Measurements from ENCODE around the gene PPTC7.
"Not testable (repeated sequence)": the region's sequence is repeated elsewhere in the genome, so short reads cannot be mapped to it uniquely, and the experiment has no call there.

Gene PPTC7

DNA sequence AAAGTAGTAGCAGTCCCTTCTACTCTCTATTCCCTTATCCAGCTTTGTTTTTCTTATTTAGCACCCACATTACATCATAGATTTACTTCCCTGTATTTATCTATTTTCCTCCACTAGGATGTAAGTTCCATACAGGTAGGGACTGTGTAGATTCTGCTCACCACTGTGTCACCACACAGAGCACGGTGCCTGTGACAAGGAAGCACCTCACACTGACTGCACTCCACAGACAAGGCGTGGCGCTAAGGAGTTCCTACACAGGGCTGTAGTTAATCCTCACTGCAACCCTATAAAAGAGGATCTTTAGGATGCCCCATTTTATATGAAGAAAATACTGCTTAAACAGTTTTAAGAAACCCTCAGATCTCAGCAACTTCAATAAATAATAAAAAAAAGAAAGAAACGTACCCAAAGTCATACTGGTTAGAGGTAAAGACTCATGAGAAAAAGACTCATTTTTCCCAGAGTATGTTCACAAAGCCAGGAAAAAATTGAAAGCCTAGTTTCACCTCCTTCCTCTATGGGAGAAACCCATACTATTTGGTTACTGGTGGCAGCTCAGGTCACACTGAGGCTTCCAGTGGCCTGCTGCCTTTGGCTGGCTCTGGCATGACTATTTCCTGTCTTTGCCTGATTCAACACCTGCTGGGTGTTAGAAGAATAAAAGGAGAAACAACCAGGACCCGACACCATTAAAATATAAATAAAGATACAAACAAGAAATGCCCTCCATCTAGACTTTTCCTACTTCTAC lies 44.1 kb downstream of the PPTC7 start:
- Histone ChIP-seq H3K36me3 (ENCODE audit: control insufficient read depth, insufficient read depth, low read length) (peaks cover 21% of the 10 kb centered on the region), H3K4me3 (ENCODE audit: low read depth, low read length) (no peak overlapping the region), H3K9me3 (ENCODE audit: control insufficient read depth, insufficient read depth, low read length) (no peaks in the 10 kb centered on the region), H3K4me1 (ENCODE audit: control insufficient read depth, insufficient read depth, low read length) (no peaks in the 10 kb centered on the region), H3K27me3 (ENCODE audit: control insufficient read depth, insufficient read depth, low read length) (no peaks in the 10 kb centered on the region), H3K9ac (ENCODE audit: low read depth, low read length) (no peak overlapping the region)

DNA sequence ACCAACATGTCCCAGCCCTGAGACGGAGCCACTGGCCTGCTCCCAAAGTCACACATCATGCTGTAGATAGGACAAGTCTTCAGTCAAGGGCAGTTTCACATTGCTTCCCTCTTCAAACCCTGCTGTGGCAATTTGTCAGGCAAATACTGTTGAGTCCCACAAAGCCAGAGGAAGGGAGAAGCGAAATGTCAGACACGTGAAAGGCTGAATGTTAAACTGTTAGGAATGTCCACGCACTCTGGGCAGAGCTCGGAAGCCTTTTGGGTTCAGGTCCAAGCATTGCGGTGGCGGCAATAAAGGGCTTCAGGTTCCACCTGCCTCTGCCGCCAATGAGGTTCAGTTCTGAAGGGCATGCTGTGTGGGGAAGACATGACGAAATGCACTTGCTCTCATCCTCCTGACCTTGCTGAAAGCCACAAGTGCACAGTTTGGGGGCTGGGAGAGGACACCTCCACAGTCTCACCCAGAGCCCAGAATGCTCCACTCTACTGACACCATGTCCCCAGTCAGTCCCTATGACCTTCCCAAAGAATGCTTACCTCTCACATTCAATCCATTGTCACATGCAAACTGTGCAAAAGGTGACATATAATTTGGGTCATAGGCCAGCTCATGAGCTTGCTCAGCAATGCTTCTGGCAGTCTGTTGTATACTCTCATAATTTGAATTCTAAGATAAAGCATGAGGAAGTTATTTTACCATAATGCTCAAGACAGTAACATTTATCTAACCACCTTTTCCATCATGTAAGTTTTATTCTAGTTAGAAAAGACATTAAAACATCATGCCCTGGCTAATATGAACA lies 45.3 kb downstream of the PPTC7 start:
- no peaks in the 10 kb centered on the region for H3K27me3 ChIP-seq (ENCODE audit: control insufficient read depth, insufficient read depth, low read length)
- no peak overlapping the region for H3K4me3 ChIP-seq (ENCODE audit: low read depth, low read length)
- H3K9ac ChIP-seq (ENCODE audit: low read depth, low read length): no peak overlapping the region
- H3K4me1 ChIP-seq (ENCODE audit: control insufficient read depth, insufficient read depth, low read length): no peaks in the 10 kb centered on the region
- no peaks in the 10 kb centered on the region for H3K9me3 ChIP-seq (ENCODE audit: control insufficient read depth, insufficient read depth, low read length)
- H3K36me3 ChIP-seq (ENCODE audit: control insufficient read depth, insufficient read depth, low read length): peaks cover 21% of the 10 kb centered on the region

DNA sequence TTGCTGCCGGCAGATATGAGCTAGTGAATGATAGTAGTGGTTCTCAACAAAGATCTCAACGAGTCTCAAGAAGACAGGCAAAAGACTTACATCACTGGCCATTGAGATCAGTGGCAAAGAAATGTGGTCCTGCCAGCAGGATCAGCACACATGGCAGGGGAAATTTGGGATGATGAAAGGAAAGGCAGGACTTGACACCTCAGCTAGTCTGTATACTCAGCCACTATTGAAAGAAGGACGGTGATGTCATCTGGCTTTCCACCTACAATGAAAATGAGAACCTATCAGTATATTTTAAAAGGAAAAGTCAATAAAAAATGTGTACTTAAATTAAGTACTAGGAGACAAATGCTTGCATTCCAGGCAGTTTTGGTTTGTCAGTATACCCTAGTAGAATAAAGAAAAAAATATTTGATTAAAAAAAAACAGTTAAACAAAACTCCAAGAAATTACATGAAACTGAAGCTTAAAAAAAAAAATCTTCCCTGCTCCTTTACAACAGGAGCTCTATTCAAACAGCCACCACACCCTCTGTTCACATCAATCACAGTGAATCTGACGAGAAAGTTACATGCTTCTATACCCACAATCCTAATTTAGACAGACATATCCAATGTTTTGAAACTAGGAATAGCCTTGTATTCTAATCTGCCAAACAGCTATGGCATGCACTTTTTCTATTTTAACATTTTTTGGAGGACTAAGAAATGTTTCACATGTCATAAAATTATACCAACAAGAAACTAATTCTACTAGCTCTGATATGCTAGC lies 46.1 kb downstream of the PPTC7 start:
- H3K4me1 ChIP-seq (ENCODE audit: control insufficient read depth, insufficient read depth, low read length): no peaks in the 10 kb centered on the region
- H3K36me3 ChIP-seq (ENCODE audit: control insufficient read depth, insufficient read depth, low read length): peaks cover 21% of the 10 kb centered on the region
- no peak overlapping the region for H3K9ac ChIP-seq (ENCODE audit: low read depth, low read length)
- H3K4me3 ChIP-seq (ENCODE audit: low read depth, low read length): no peak overlapping the region
- no peaks in the 10 kb centered on the region for H3K27me3 ChIP-seq (ENCODE audit: control insufficient read depth, insufficient read depth, low read length)
- no peaks in the 10 kb centered on the region for H3K9me3 ChIP-seq (ENCODE audit: control insufficient read depth, insufficient read depth, low read length)

DNA sequence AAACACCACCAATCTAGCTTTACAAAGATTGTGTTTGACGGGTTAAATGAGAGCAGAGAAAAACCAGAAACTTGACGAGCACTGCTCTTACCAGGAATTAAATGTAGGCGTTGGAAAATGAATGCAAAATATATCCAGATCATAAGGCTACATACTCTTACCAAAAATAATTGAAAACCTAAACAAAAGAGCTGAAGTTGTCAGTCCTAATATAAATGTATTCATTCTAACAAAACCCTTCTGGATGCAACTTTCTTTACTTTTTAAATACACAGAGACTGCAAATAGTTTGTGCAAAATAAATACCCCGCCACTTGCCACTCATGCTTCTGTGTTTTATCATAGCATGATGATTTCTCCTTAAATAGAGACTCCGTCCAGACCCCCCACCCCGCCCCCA lies 48.3 kb downstream of the PPTC7 start:
- no peaks in the 10 kb centered on the region for H3K27me3 ChIP-seq (ENCODE audit: control insufficient read depth, insufficient read depth, low read length)
- peaks cover 21% of the 10 kb centered on the region for H3K36me3 ChIP-seq (ENCODE audit: control insufficient read depth, insufficient read depth, low read length)
- no peak overlapping the region for H3K4me3 ChIP-seq (ENCODE audit: low read depth, low read length)
- no peaks in the 10 kb centered on the region for H3K4me1 ChIP-seq (ENCODE audit: control insufficient read depth, insufficient read depth, low read length)
- H3K9me3 ChIP-seq (ENCODE audit: control insufficient read depth, insufficient read depth, low read length): no peaks in the 10 kb centered on the region
- no peak overlapping the region for H3K9ac ChIP-seq (ENCODE audit: low read depth, low read length)

DNA sequence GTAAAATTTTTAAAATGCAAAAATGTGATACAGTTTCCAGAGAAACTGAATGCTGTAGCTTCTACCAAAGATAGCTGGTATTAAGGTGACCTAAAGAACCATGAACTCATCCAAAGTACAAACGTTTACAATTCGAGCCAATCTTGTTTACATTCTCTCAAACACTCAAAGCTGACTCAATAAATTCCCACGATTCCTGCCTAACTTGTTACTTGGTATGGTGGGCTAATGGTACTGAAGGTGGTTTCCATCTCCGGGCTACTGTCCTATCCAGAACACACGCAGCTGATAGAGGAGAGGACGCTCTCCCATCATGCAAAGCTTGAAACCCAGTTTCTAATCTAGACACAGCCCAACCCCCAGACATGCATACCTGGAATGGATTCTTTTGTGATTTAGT lies 49.5 kb downstream of the PPTC7 start:
- Histone ChIP-seq H3K4me3 (ENCODE audit: low read depth, low read length) (no peak overlapping the region), H3K4me1 (ENCODE audit: control insufficient read depth, insufficient read depth, low read length) (no peaks in the 10 kb centered on the region), H3K27me3 (ENCODE audit: control insufficient read depth, insufficient read depth, low read length) (no peaks in the 10 kb centered on the region), H3K9ac (ENCODE audit: low read depth, low read length) (no peak overlapping the region), H3K36me3 (ENCODE audit: control insufficient read depth, insufficient read depth, low read length) (peaks cover 17% of the 10 kb centered on the region), H3K9me3 (ENCODE audit: control insufficient read depth, insufficient read depth, low read length) (no peaks in the 10 kb centered on the region)

DNA sequence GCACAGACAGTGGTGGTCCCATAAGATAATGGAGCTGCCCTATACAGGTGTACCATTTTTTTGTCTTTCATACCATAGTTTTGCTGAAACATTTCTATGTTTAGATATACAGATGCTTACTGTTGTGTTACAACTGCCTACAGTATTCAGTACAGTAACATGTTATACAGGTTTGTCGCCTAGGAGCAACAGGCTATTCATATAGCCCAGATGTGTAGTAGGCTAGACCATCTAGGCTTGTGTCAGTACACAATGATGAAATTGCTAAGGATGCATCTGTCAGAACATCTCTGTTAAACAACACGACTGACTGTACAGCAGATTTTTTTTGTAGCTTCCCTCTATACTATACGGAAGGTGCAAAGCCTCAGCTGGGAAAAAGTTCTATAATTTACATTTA lies 50.5 kb downstream of the PPTC7 start:
- Histone ChIP-seq H3K9ac (ENCODE audit: low read depth, low read length) (no peak overlapping the region), H3K27me3 (ENCODE audit: control insufficient read depth, insufficient read depth, low read length) (no peaks in the 10 kb centered on the region), H3K4me3 (ENCODE audit: low read depth, low read length) (no peak overlapping the region), H3K9me3 (ENCODE audit: control insufficient read depth, insufficient read depth, low read length) (no peaks in the 10 kb centered on the region), H3K36me3 (ENCODE audit: control insufficient read depth, insufficient read depth, low read length) (peaks cover 9% of the 10 kb centered on the region), H3K4me1 (ENCODE audit: control insufficient read depth, insufficient read depth, low read length) (no peaks in the 10 kb centered on the region)

DNA sequence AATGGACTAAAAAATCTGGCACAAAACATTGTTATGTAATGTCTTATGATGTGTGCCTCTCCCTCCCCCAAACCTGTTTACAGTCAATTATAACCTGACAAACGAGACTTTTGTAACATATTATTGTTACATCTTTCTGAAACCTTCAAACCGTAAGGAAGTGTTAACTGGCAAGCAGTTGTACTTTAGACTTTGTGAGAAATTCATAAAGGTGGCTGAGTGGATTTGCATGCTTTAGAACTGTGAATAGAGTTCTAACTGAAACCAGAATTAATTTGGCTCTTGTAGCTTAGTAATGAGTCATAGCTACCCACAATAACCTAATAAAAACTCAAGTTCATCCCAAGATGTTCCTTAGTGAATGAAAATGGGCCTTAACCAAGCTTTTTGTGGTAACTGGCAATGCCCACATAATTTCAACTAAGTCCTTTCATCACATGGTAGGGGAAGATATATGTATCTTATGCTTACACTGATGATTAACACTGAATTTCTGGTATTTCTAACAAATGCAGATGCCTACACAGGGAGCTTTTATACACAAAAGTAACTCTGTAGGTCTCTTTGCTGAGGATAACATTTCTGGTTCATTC lies 51.3 kb downstream of the PPTC7 start:
- Histone ChIP-seq H3K4me3 (ENCODE audit: low read depth, low read length) (no peak overlapping the region), H3K4me1 (ENCODE audit: control insufficient read depth, insufficient read depth, low read length) (no peaks in the 10 kb centered on the region), H3K9me3 (ENCODE audit: control insufficient read depth, insufficient read depth, low read length) (no peaks in the 10 kb centered on the region), H3K9ac (ENCODE audit: low read depth, low read length) (no peak overlapping the region), H3K27me3 (ENCODE audit: control insufficient read depth, insufficient read depth, low read length) (no peaks in the 10 kb centered on the region), H3K36me3 (ENCODE audit: control insufficient read depth, insufficient read depth, low read length) (peaks cover 4% of the 10 kb centered on the region)

DNA sequence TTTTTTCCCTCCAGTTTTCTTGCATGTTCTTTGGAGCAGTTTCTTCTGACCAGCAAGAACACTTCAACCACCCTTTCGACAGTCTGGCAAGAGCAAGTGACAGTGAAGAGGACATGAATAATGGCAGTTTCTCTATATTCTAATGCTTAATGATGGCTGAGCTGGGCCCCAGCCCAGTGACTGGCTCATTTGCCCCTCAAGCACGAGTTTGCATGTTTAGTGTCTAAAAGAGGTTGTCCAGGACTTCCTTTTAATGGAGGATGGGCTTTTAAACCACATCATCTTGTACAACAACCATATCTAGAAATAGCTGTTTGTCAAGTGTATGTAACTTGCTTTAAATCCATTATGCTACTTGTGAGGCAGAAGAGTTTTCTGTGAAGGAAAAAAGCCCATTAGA lies 52.6 kb downstream of the PPTC7 start:
- Histone ChIP-seq H3K36me3 (ENCODE audit: control insufficient read depth, insufficient read depth, low read length) (no peaks in the 10 kb centered on the region), H3K4me3 (ENCODE audit: low read depth, low read length) (no peak overlapping the region), H3K27me3 (ENCODE audit: control insufficient read depth, insufficient read depth, low read length) (no peaks in the 10 kb centered on the region)

DNA sequence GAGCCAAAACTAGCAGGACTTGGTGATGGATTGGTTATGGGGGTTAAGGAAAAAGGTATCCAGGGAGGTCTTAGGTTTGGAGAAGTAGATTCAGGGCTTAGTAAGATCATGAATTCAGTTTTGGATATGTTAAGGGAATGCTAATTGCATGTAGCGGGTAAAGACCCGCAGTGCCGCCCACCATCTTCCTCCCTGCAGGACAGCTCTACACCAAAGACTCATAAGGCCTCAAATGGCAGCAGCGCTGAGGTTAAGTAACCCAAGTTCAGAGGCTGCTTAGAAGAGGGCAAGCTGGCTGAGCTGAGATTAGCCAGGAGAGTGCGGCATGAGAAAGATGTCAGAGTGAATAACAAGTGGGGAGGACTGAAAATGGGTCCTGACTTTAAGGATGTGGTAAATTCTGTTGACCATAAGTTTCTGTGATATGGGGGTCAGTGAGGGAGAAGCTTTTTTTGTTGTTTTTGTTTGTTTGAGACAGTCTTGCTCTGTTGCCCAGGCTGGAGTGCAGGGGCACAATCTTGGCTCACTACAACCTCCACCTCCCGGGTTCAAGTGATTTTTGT lies 54.8 kb downstream of the PPTC7 start:
- Histone ChIP-seq H3K4me3 (ENCODE audit: low read depth, low read length) (no peak overlapping the region), H3K27me3 (ENCODE audit: control insufficient read depth, insufficient read depth, low read length) (no peaks in the 10 kb centered on the region), H3K36me3 (ENCODE audit: control insufficient read depth, insufficient read depth, low read length) (no peaks in the 10 kb centered on the region), H3K9me3 (ENCODE audit: control insufficient read depth, insufficient read depth, low read length) (no peaks in the 10 kb centered on the region), H3K4me1 (ENCODE audit: control insufficient read depth, insufficient read depth, low read length) (no peaks in the 10 kb centered on the region), H3K9ac (ENCODE audit: low read depth, low read length) (no peak overlapping the region)

More for the DNA sequence above, 52.6 kb downstream of the PPTC7 start:
- no peaks in the 10 kb centered on the region for H3K9me3 ChIP-seq (ENCODE audit: control insufficient read depth, insufficient read depth, low read length)
- no peaks in the 10 kb centered on the region for H3K4me1 ChIP-seq (ENCODE audit: control insufficient read depth, insufficient read depth, low read length)
- H3K9ac ChIP-seq (ENCODE audit: low read depth, low read length): no peak overlapping the region

DNA sequence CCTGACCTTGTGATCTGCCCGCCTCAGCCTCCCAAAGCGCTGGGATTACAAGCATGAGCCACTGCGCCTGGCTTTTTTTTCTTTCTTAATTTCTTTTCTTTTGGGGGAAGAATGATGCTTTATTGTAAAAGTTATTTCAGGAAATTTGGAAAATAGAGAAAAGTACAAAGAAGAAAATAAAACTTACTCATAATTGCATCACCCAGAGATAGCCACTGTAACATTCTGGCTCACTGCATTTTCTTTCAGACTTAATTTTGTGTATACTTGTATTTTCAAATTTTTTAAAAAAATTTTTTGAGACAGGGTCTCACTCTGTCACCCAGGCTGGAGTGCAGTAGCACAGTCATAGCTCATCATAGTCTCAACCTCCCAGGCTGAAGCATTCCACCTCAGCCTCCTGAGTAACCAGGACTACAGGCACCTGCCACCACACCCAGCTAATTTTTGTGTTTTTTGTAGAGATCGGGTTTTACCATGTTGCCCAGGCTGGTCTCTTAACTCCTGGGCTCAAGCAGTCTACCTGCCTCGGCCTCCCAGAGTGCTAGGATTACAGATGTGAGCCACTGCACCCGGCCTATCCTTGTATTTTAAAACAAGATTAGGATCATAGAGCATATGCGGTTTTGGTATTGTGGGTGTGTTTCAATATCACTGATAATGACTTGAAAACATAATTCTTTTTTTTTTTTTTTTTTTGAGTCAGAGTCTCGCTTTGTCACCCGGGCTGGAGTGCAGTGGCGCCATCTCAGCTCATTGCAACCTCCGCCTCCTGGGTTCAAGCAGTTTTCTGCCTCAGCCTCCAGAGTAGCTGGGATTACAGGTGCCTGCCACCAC lies 62.0 kb downstream of the PPTC7 start:
- not testable (repeated sequence) for H3K9ac ChIP-seq (ENCODE audit: low read depth, low read length); H3K4me3 ChIP-seq (ENCODE audit: low read depth, low read length); H3K36me3 ChIP-seq (ENCODE audit: control insufficient read depth, insufficient read depth, low read length); H3K27me3 ChIP-seq (ENCODE audit: control insufficient read depth, insufficient read depth, low read length); H3K4me1 ChIP-seq (ENCODE audit: control insufficient read depth, insufficient read depth, low read length); H3K9me3 ChIP-seq (ENCODE audit: control insufficient read depth, insufficient read depth, low read length)

DNA sequence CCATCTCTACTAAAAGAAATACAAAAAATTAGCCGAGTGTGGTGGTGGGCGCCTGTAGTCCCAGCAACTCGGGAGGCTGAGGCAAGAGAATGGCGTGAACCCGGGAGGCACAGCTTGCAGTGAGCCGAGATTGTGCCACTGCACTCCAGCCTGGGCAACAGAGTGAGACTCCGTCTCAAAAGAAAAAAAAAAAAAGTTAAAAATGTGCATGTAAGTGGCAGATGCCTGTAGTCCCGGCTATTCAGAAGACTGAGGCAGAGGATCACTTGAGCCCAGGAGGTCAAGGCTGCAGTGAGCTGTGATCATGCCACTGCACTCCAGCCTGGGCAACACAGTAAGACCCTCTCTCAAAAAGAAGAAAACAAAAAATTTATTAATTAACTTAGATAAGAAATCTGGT lies 65.1 kb downstream of the PPTC7 start:
- not testable (repeated sequence) for H3K27me3 ChIP-seq (ENCODE audit: control insufficient read depth, insufficient read depth, low read length); H3K4me1 ChIP-seq (ENCODE audit: control insufficient read depth, insufficient read depth, low read length); H3K36me3 ChIP-seq (ENCODE audit: control insufficient read depth, insufficient read depth, low read length); H3K4me3 ChIP-seq (ENCODE audit: low read depth, low read length); H3K9ac ChIP-seq (ENCODE audit: low read depth, low read length); H3K9me3 ChIP-seq (ENCODE audit: control insufficient read depth, insufficient read depth, low read length)
